ENCODE data around the gene UNG.

- TF ChIP-seq REST (IDR thresholded peaks at IDR 0.05; ENCODE audit: low read depth) (no peak), NFIC (IDR thresholded peaks at IDR 0.05) (no peak), RAD21 (IDR thresholded peaks at IDR 0.05; ENCODE audit: low read depth) (no peak), EP300 (IDR thresholded peaks at IDR 0.05; ENCODE audit: borderline replicate concordance) (no peak), EGR1 (IDR thresholded peaks at IDR 0.05) (no peak), FOXM1 (IDR thresholded peaks at IDR 0.05; ENCODE audit: borderline replicate concordance, low read depth) (no peak), USF1 (IDR thresholded peaks at IDR 0.05) (no peak), TAF1 (IDR thresholded peaks at IDR 0.05; ENCODE audit: low read depth) (no peak), MAX (IDR thresholded peaks at IDR 0.05) (no peak), CREB1 (IDR thresholded peaks at IDR 0.05; ENCODE audit: low read depth) (no peak), TEAD4 (IDR thresholded peaks at IDR 0.05) (no peak)
Measured at GRCh38 chr12:109100741-109101140, 3.3 kb downstream of the UNG start.

All from Ishikawa (cell line).